GM21723 (cell line): ENCODE measurements around the gene TMEM259.

Source experiments
- ATAC-seq: cut with Tn5 transposase; IDR thresholded peaks from one replicate; pipeline ENCODE4 v1.9.1; 2021; ENCODE audit warnings: mild to moderate bottlenecking, moderate library complexity; ENCODE audit not compliant: unreplicated experiment

TMEM259 gene

DNA sequence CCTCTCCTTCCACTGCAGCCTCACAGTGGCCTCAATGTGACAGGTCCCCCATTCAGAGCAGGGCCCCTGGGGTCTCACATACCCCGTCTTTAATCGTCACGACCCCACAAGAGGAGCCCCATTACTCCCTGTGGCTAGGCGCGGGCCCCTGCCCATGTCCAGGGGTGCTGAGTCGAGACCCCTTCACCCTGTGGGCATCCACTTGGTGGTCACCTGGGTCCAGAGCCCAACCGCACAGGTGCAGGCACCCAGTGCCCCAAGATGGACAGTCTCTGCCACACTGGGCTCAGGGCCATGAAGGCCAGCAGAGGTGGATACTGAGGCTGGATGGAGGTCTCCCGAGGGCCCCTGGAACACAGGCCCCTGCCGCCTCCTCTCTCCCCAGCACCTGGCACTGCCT, 3.0 kb downstream of the TMEM259 start:
- no peak for ATAC-seq

GRCh38 chr19:1017115-1017905, 3.6 kb downstream of the TMEM259 start:
- ATAC-seq: no peak

GRCh38 chr19:1016647-1017114, 4.2 kb downstream of the TMEM259 start:
- ATAC-seq: no peak

- ATAC-seq: no peak
Observed at GRCh38 chr19:1015782-1016646, 4.9 kb downstream of the TMEM259 start.

- ATAC-seq: no peak
Observed at GRCh38 chr19:1015061-1015781, 5.7 kb downstream of the TMEM259 start.

DNA sequence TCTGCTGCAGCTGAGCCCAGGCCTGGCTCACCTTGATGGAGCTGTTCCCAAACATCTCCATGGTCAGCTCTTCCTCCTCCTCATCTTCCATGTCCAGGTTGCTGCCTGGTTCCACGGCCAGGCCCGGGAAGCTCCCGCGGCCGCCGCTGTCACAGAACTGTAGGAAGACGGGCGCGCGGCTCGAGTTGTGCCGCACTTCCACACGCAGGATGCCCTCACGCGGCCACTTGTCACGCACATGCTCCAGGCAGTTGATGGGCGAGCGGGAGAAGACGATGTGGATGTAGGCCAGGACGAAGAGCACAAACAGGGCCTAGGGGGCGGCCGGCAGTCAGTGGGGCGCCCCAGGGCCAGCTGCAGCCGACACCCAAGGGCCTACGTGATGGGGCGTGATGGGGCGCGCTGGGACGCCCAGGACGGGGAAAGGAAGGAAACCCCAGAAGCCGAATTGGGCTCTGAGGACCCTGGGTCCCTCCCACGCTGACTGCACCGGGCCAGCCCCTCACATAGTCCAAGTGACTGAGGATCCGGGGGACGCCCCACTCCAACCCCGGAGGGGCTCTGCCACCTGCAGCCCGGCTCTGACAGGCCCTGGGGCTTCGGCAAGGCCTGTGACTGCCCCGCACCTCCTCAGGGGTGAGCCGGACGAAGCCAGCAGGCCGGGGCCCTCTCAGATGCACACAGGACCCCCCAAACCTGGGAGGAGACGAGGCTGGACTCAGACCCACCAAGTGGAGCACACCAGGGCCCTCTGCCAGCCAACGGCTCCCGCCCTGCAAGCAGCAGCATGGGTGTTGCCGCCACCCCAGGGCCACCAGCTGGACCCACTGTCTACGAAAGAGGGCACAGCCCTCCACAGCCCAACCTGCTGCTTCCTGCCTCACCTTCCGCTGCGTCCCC, 6.5 kb downstream of the TMEM259 start:
- ATAC-seq: no peak

- ATAC-seq: no peak
Observed at GRCh38 chr19:1013218-1013617, 7.7 kb downstream of the TMEM259 start.

DNA sequence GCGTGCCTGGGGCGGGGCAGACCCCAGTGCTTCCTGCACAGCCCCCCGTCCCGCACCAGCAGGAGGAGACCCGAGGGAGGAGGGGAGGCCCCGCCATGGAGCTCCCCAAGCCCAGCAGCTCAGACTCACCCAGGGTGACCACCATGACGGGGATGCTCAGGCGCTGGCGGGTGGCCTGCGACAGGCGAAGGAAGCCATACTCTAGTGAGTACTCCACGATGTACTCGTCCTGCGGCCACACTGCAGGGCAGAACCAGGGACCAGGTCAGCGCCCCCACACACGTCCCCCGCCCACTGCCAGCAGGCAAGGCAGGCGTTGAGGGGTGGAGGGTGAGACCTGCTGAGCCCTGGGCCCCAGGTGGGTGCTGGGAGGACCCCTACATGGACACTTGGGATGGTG, 8.6 kb downstream of the TMEM259 start:
- no peak for ATAC-seq

GRCh38 chr19:1011831-1012333, 9.0 kb downstream of the TMEM259 start:
- ATAC-seq: no peak

GRCh38 chr19:1010586-1011510, 10.1 kb downstream of the TMEM259 start:
- ATAC-seq: no peak

- ATAC-seq: no peak
Observed at GRCh38 chr19:1009981-1010538, 10.9 kb downstream of the TMEM259 start.

- no peak for ATAC-seq
Observed at GRCh38 chr19:1009041-1009980, 11.6 kb downstream of the TMEM259 start.

DNA sequence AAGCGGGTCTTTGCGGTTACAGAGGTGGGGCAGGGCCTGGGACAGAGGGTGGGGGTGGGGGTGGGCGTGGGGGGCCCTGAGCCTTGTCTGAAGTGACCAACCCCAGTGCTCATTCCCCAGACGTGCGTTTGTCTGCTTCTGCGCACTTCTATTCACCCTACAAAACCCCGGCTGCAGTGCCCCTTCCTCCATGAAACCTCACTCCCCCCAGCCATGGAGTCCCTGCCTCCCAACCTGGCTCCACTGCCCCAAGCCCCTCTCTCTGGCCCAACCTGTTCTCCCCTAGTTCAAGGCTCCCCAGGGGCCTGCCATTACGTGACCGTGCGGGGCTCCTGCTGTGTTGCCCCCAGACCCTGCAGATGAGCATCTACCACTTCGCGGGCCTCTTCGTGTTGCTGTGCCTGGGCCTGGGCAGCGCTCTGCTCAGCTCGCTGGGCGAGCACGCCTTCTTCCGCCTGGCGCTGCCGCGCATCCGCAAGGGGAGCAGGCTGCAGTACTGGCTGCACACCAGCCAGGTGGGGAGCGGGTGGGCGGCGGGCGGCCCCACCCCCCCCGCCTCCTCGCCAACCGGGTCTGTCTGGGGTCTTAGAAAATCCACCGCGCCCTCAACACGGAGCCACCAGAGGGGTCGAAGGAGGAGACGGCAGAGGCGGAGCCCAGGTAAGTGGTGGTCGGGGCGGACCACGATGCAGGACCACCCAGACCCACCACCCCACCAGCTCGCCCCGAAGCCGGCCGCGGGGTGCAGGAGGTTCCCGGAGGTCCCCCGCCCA, 12.5 kb downstream of the TMEM259 start:
- no peak for ATAC-seq

- ATAC-seq: no peak
Observed at GRCh38 chr19:1007399-1008251, 13.3 kb downstream of the TMEM259 start.

DNA sequence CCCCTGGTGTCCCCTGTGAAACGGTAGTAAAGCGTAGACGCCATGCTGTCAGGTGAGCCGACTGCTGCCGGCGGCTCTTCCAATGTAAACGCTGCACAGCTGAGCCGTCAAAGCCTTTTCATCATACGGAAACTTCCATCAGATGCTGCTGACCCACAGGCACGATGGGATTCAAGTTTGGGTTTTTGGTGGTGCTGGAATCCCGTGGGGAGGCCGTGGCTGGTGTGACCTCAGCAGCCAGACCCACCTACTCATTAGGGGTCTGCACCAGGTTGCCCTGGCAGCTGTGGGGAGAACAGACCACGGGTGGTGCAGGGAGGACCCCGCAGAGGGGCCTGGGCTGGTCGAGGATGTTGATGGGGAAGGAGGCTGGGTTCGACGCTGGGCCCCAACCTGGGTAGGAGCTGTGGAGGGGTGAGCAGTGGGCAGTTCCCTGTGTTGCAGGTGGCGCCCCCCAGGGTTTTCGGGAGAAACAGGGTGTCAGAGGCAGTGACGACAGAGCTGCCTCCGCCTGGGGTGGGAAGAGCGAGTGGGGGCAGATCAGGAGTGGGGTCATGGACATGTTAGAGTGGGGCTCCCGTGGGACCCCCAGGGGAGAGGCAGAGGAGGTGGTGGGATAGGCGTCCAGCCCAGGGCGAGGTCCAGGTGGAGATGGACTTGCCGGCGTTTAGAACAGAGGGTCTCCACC, 14.1 kb downstream of the TMEM259 start:
- no peak for ATAC-seq
